Fibroblast of peridontal ligament (primary cell): Measurements from ENCODE around the gene ERCC5.
A peak's percentile ranks its signal among the peaks of the same experiment; 100 is the strongest.

Source experiments
- DNase-seq: peaks from one replicate; pipeline ENCODE4 v3.0.0-alpha.2; 2010; ENCODE audit errors: extremely low read depth

The ERCC5 gene

GRCh38 chr13:102881819-102882686, 36.2 kb downstream of the ERCC5 start:
- no peak for DNase-seq

- no peak for DNase-seq
Observed at GRCh38 chr13:102892503-102892902, 46.7 kb downstream of the ERCC5 start.

- no peak for DNase-seq
Observed at GRCh38 chr13:102897371-102898138, 51.7 kb downstream of the ERCC5 start.

- DNase-seq: no peak
Observed at GRCh38 chr13:102900193-102900608, 54.4 kb downstream of the ERCC5 start.

GRCh38 chr13:102901056-102901455, 55.2 kb downstream of the ERCC5 start:
- no peak for DNase-seq

- DNase-seq: no peak
Observed at GRCh38 chr13:102901615-102902305, 55.9 kb downstream of the ERCC5 start.

- DNase-seq: no peak
Observed at GRCh38 chr13:102902789-102903347, 57.0 kb downstream of the ERCC5 start.

GRCh38 chr13:102903659-102904407, 58.0 kb downstream of the ERCC5 start:
- peak; percentile 34 for DNase-seq

- DNase-seq: no peak
Observed at GRCh38 chr13:102904408-102904862, 58.6 kb downstream of the ERCC5 start.

GRCh38 chr13:102905905-102906771, 60.3 kb downstream of the ERCC5 start:
- no peak for DNase-seq

GRCh38 chr13:102907016-102907756, 61.4 kb downstream of the ERCC5 start:
- peak; percentile 27 for DNase-seq

GRCh38 chr13:102907886-102908515, 62.2 kb downstream of the ERCC5 start:
- no peak for DNase-seq

- DNase-seq: no peak
Observed at GRCh38 chr13:102909971-102910370, 64.1 kb downstream of the ERCC5 start.

GRCh38 chr13:102911336-102911735, 65.5 kb downstream of the ERCC5 start:
- no peak for DNase-seq

GRCh38 chr13:102912599-102912998, 66.8 kb downstream of the ERCC5 start:
- DNase-seq: no peak

- DNase-seq: peak; percentile 28
Observed at GRCh38 chr13:102913914-102914313, 68.1 kb downstream of the ERCC5 start.

GRCh38 chr13:102914339-102914930, 68.6 kb downstream of the ERCC5 start:
- DNase-seq: no peak

GRCh38 chr13:102915393-102915930, 69.6 kb downstream of the ERCC5 start:
- DNase-seq: no peak
